ENCODE results near the gene C6orf120. TPM values are rescaled to one million over a fixed set of nuclear protein-coding genes. Genes with fewer than 3 reads are reported as not detected.

The C6orf120 gene
- total and polyA plus RNA-seq, 2 of the 13 experiments (the other 11 are each of a cell fraction or from before 2014, with no cell fraction given): 21.7 to 29.9 TPM

DNA sequence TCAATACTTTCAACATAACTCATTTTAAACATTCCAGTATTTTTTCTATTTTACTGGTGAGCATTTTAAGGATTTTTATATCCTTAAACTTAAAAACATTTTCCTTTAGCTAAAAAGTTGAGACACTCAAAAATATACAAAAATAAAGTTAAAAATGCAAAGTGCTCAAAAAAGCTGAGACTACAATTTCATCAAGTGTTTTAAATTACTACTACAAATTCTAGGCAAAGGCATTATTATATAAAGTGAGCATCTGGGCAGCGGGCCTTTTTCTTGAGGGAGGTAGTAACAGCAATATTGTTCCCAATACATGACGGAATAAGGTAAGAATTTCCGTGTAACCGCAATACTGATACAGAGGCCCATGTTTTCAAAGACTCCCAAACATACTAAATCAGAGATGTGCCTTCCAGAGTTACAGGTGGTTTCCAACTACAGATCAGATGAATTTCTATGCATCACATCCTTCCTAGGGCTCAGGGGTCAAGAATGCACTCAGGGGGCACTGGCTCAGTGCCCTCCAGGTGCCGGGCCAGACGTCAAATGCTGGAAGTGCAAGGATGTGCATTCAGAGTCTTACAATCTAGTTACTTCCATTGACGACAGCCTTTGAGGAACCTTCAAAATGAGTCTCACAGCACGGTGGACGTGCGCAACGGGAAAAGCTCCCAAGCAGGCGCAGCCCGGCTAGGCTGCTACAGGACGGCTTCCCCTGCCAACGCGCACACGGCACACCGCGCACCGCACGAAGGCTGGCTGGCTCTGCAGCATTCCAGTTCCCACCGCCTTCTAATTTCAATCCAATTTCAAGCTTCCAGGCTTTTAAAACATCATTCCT lies 20.7 kb downstream of the C6orf120 start (continued):
- TF ChIP-seq, protein P1, sequence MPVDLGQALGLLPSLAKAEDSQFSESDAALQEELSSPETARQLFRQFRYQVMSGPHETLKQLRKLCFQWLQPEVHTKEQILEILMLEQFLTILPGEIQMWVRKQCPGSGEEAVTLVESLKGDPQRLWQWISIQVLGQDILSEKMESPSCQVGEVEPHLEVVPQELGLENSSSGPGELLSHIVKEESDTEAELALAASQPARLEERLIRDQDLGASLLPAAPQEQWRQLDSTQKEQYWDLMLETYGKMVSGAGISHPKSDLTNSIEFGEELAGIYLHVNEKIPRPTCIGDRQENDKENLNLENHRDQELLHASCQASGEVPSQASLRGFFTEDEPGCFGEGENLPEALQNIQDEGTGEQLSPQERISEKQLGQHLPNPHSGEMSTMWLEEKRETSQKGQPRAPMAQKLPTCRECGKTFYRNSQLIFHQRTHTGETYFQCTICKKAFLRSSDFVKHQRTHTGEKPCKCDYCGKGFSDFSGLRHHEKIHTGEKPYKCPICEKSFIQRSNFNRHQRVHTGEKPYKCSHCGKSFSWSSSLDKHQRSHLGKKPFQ (CRISPR knock-in tag; IDR thresholded peaks at IDR 0.05; ENCODE audit: insufficient replicate concordance): peak; percentile 17
- TF ChIP-seq, protein P2, sequence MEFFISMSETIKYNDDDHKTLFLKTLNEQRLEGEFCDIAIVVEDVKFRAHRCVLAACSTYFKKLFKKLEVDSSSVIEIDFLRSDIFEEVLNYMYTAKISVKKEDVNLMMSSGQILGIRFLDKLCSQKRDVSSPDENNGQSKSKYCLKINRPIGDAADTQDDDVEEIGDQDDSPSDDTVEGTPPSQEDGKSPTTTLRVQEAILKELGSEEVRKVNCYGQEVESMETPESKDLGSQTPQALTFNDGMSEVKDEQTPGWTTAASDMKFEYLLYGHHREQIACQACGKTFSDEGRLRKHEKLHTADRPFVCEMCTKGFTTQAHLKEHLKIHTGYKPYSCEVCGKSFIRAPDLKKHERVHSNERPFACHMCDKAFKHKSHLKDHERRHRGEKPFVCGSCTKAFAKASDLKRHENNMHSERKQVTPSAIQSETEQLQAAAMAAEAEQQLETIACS (CRISPR knock-in tag; IDR thresholded peaks at IDR 0.05): no peak; the same call in 1 of the 2 replicates
- TF ChIP-seq TOPORS (CRISPR knock-in tag; IDR thresholded peaks at IDR 0.05): no peak
- TF ChIP-seq, protein P3, sequence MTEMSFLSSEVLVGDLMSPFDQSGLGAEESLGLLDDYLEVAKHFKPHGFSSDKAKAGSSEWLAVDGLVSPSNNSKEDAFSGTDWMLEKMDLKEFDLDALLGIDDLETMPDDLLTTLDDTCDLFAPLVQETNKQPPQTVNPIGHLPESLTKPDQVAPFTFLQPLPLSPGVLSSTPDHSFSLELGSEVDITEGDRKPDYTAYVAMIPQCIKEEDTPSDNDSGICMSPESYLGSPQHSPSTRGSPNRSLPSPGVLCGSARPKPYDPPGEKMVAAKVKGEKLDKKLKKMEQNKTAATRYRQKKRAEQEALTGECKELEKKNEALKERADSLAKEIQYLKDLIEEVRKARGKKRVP (CRISPR knock-in tag; IDR thresholded peaks at IDR 0.05): no peak
- peak; percentile 62; the same call in 1 of the 2 replicates for TF ChIP-seq ZNF605 (CRISPR knock-in tag; IDR thresholded peaks at IDR 0.05)
- peak; percentile 47; the same call in 1 of the 2 replicates for TF ChIP-seq HIVEP1 (CRISPR knock-in tag; IDR thresholded peaks at IDR 0.05)
- TF ChIP-seq MED8 (CRISPR knock-in tag; IDR thresholded peaks at IDR 0.05; ENCODE audit: insufficient replicate concordance): no peak
- TF ChIP-seq ATAD3A (CRISPR knock-in tag; IDR thresholded peaks at IDR 0.05): no peak
- no peak for TF ChIP-seq ZNF34 (CRISPR knock-in tag; IDR thresholded peaks at IDR 0.05; ENCODE audit: borderline replicate concordance)
- 0 out of 2 replicates have a peak, but pooled peaks have one; percentile 2 for TF ChIP-seq GFI1 (CRISPR knock-in tag; IDR thresholded peaks at IDR 0.05; ENCODE audit: borderline replicate concordance)
- TF ChIP-seq, protein P4, sequence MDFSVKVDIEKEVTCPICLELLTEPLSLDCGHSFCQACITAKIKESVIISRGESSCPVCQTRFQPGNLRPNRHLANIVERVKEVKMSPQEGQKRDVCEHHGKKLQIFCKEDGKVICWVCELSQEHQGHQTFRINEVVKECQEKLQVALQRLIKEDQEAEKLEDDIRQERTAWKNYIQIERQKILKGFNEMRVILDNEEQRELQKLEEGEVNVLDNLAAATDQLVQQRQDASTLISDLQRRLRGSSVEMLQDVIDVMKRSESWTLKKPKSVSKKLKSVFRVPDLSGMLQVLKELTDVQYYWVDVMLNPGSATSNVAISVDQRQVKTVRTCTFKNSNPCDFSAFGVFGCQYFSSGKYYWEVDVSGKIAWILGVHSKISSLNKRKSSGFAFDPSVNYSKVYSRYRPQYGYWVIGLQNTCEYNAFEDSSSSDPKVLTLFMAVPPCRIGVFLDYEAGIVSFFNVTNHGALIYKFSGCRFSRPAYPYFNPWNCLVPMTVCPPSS (IDR thresholded peaks at IDR 0.05): no peak
- TF ChIP-seq ZFX (CRISPR knock-in tag; IDR thresholded peaks at IDR 0.05; ENCODE audit: low read depth): no peak; the same call in 1 of the 2 replicates
- TF ChIP-seq, protein P5, sequence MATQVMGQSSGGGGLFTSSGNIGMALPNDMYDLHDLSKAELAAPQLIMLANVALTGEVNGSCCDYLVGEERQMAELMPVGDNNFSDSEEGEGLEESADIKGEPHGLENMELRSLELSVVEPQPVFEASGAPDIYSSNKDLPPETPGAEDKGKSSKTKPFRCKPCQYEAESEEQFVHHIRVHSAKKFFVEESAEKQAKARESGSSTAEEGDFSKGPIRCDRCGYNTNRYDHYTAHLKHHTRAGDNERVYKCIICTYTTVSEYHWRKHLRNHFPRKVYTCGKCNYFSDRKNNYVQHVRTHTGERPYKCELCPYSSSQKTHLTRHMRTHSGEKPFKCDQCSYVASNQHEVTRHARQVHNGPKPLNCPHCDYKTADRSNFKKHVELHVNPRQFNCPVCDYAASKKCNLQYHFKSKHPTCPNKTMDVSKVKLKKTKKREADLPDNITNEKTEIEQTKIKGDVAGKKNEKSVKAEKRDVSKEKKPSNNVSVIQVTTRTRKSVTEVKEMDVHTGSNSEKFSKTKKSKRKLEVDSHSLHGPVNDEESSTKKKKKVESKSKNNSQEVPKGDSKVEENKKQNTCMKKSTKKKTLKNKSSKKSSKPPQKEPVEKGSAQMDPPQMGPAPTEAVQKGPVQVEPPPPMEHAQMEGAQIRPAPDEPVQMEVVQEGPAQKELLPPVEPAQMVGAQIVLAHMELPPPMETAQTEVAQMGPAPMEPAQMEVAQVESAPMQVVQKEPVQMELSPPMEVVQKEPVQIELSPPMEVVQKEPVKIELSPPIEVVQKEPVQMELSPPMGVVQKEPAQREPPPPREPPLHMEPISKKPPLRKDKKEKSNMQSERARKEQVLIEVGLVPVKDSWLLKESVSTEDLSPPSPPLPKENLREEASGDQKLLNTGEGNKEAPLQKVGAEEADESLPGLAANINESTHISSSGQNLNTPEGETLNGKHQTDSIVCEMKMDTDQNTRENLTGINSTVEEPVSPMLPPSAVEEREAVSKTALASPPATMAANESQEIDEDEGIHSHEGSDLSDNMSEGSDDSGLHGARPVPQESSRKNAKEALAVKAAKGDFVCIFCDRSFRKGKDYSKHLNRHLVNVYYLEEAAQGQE (IDR thresholded peaks at IDR 0.05; ENCODE audit: borderline replicate concordance in 1 of 2, low read depth in 1 of 2, low read length in 2 of 2): no peak
- TF ChIP-seq, protein P6, sequence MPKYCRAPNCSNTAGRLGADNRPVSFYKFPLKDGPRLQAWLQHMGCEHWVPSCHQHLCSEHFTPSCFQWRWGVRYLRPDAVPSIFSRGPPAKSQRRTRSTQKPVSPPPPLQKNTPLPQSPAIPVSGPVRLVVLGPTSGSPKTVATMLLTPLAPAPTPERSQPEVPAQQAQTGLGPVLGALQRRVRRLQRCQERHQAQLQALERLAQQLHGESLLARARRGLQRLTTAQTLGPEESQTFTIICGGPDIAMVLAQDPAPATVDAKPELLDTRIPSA (CRISPR knock-in tag; IDR thresholded peaks at IDR 0.05; ENCODE audit: borderline replicate concordance): no peak
- TF ChIP-seq MXI1 (IDR thresholded peaks at IDR 0.05; ENCODE audit: borderline replicate concordance, low read depth, low read length): no peak
- TF ChIP-seq ZNF432 (CRISPR knock-in tag; IDR thresholded peaks at IDR 0.05; ENCODE audit: borderline replicate concordance): no peak
